NCI-H1417 (cell line): Measurements from ENCODE around the gene RHOA.
A peak's percentile ranks its signal among the peaks of the same experiment; 100 is the strongest.

Experiments used
- DNase-seq, 3 experiments: peaks; one replicate each; lab custom pipeline; 2025; lab: John Stamatoyannopoulos, UW

The RHOA gene

GRCh38 chr3:49411968-49412631, at the start of gene RHOA, which contains the start of gene TCTA:
RHOA (minus strand) TSS chr3:49411976; CDS start chr3:49375589, 36,387 bp downstream.
TCTA (plus strand) TSS chr3:49412423; CDS start chr3:49412427, 4 bp downstream.
- DNase-seq, result peak; percentile 96 to 99 (median 96)

GRCh38 chr3:49460956-49461355, 49.2 kb upstream of the RHOA start:
- DNase-seq, result no peak

GRCh38 chr3:49460188-49460890, 48.6 kb upstream of the RHOA start:
- DNase-seq, result no peak

GRCh38 chr3:49456466-49456865, 44.7 kb upstream of the RHOA start:
- no peak for DNase-seq

GRCh38 chr3:49454898-49455681, 43.3 kb upstream of the RHOA start:
- no peak for DNase-seq

GRCh38 chr3:49454458-49454857, 42.7 kb upstream of the RHOA start:
- DNase-seq, result peak in 2 of 3 experiments; percentile 9 to 50

- DNase-seq, result no peak
These were observed 41.8 kb upstream of the RHOA start for GRCh38 chr3:49453621-49454020.

GRCh38 chr3:49445391-49445790, 33.6 kb upstream of the RHOA start:
- no peak for DNase-seq

GRCh38 chr3:49434731-49435130, 23.0 kb upstream of the RHOA start:
- no peak for DNase-seq

GRCh38 chr3:49428752-49429080, 16.9 kb upstream of the RHOA start:
- no peak for DNase-seq

GRCh38 chr3:49427586-49427985, 15.8 kb upstream of the RHOA start:
- DNase-seq, result no peak

GRCh38 chr3:49424816-49425215, 13.0 kb upstream of the RHOA start:
- no peak for DNase-seq

GRCh38 chr3:49422379-49423248, 10.8 kb upstream of the RHOA start, which contains the start of gene AMT:
AMT (minus strand) TSS chr3:49422473; CDS start chr3:49422450, 23 bp downstream.
- DNase-seq, result no peak

- no peak for DNase-seq
These were observed 10.2 kb upstream of the RHOA start for GRCh38 chr3:49421890-49422378.

- peak in 1 of 3 experiments; percentile 40 for DNase-seq
These were observed 5.8 kb upstream of the RHOA start for GRCh38 chr3:49417516-49418120.

- DNase-seq, result no peak
These were observed 5.1 kb upstream of the RHOA start for GRCh38 chr3:49416867-49417266.

- DNase-seq, result no peak
These were observed 4.3 kb upstream of the RHOA start for GRCh38 chr3:49415931-49416601.

GRCh38 chr3:49414753-49415152, 3.0 kb upstream of the RHOA start:
- DNase-seq, result no peak

- no peak for DNase-seq
These were observed 1.6 kb upstream of the RHOA start for GRCh38 chr3:49413338-49413734.

- no peak for DNase-seq
These were observed 1.0 kb upstream of the RHOA start for GRCh38 chr3:49412632-49413337.
